NCI-H2196 (cell line): ENCODE results near the gene DNAJC7.
"Not testable (repeated sequence)": the region's sequence is repeated elsewhere in the genome, so short reads cannot be mapped to it uniquely, and the experiment has no call there.

ENCODE experiments used
- DNase-seq: peaks from one replicate; lab custom pipeline; 2025; ENCODE audit not compliant: unreplicated experiment; lab: John Stamatoyannopoulos, UW

Gene DNAJC7

DNA sequence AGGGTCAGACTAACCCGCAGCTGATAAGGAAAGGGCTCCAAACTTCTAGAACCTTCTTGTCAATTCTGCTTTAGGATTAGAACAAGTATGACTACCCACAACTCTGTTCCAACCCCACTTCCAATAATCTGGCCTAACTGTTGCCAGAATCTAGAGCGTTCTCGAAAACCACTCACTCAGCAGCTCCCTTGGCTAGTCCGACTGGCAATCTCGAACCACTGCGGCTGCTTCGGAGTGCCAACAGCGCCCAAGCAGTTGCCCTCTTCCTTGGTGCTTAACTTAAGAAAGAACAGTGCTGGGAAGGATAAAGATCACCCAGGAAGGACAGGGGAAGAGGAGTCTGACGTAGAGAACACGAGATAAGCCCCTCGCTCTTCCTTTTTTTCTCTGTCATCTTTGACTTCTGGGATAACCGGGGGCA is 818 bp downstream of the DNAJC7 start:
- DNase-seq = no peak

- not testable (repeated sequence) for DNase-seq
These were observed 3.5 kb downstream of the DNAJC7 start for GRCh38 chr17:42013740-42014139.

DNA sequence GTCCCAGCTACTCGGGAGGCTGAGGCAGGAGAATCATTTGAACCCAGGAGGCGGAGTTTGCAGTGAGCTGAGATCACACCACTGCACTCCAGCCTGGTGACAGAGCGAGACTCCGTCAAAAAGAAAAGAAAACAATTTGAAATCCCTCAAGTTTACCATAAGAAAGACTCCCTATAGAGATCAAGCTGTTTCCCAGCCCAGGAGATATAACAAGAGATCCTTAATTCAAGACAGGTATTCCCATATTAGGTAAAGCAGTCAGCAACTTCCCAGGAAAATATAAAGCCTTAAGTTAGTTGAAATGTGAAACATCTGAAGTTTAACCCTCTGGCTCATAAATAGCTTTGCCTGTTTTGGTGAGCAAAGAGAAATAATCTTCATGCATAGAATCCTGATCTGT is 4.9 kb downstream of the DNAJC7 start:
- DNase-seq = not testable (repeated sequence)

- no peak for DNase-seq
These were observed 6.2 kb downstream of the DNAJC7 start for GRCh38 chr17:42010898-42011516.

GRCh38 chr17:42010266-42010680 is 7.0 kb downstream of the DNAJC7 start:
- not testable (repeated sequence) for DNase-seq

GRCh38 chr17:42009170-42009569 is 8.1 kb downstream of the DNAJC7 start:
- no peak for DNase-seq

DNA sequence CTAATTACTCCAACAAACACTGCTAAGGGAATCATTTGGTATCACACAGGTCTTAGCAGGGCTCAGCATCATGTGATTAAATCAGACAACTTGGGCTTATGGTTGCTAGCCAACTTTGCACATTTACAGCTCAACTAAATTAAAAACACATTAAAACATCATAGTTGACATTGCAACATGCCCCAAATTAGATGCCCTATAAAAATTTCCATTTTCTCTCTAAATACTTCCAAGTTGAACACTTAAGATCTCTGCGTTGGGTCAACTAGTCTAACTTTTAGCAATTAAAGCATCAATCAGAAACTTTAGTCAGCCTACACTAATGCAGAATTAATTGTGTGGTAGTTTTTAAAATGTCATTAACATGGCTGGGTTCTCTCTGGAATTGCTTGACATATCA is 12.1 kb downstream of the DNAJC7 start:
- no peak for DNase-seq

DNA sequence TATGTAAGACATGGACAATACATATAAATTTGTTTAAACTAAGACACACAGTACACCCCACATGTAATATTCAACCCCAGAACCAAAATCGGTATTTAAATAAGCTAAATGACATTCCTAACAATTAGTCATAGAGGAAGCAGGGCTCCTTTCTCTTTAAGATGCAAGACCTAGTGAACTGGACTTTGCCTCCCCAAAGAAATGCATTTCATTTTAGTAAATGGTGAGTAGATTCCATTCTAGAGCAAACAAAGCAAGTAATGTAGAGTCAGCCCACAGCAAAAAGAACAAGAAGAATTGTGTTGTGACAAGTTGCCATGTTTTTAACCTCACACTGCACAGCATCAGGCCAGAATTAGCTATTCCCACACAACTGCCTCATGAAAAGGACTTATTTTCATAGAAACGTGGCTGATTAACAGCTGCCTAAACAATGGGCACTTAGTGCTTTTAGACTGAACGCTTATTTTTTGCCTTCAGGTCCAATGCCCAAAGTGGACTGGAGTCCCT is 14.4 kb downstream of the DNAJC7 start:
- DNase-seq = no peak

- DNase-seq = no peak
These were observed 15.0 kb downstream of the DNAJC7 start for GRCh38 chr17:42002175-42002791.

- DNase-seq = no peak
These were observed 15.5 kb downstream of the DNAJC7 start for GRCh38 chr17:42001729-42002128.

DNA sequence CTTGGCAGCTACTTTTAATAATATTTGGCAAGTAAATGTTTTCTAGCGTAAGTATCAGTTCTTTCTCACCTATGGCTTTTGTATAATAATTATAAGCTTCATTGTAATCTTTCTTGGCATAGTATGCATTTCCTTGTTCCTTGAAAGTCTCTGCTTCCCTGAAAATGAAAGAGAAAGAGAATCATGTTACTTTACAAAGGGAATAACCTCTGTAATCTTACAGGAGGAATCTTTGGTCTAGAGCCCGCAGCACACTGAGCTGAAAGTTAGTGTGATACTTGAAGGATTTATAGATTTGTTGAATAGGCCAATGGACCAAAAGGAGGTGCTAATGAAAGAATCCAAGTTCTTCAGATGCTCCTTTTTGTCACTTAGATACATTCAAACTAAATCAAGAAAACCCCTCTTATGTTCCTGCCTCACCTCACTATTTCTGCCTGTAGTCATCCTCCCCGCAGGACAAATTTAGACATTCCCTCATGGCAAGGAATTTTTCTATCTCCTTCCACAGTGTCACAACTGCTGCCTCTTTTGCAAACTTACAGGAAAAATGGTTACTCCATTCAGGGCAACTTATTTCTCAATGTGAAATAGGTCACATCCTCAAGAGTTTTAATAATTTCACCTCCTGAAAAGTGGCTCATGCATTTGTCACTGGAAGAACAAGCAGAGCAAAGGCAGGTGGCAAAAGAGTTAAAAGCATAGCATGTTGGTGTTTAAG is 16.7 kb downstream of the DNAJC7 start:
- no peak for DNase-seq

GRCh38 chr17:41998497-41998896 is 18.7 kb downstream of the DNAJC7 start:
- DNase-seq = no peak

DNA sequence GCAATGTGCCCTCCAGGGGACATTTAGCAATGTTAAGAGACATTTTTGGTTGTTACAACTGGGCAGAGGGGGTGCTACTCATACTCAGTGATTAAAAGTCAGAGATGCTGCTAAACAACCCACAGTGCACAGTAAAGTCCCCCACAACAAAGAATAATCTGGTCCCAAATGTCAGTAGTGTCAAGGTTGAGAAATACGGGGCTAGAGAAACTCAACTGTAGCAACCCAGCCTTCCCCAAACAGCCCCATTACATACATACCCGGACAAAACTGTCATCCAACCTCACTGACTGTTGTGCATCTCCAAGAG is 20.4 kb downstream of the DNAJC7 start:
- no peak for DNase-seq

DNA sequence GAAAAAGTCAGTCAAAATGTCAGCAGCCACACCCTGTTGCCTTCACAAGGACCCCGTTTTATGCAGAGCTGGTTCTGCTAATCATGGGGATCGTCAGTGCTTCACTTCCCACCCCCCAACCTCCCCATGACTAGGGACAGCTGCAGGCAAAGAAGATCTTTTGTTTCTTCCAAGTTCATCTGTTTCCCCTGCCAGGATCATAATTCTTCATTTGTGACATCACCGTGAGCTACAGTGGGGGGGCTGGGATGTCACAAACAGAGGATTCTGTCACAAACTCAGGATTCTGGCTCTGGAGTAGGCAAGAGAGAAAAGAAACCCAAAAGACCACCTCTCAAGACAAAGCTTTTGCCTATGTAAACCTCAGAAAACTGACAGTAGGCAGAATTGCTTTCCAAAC is 24.7 kb downstream of the DNAJC7 start:
- no peak for DNase-seq

DNA sequence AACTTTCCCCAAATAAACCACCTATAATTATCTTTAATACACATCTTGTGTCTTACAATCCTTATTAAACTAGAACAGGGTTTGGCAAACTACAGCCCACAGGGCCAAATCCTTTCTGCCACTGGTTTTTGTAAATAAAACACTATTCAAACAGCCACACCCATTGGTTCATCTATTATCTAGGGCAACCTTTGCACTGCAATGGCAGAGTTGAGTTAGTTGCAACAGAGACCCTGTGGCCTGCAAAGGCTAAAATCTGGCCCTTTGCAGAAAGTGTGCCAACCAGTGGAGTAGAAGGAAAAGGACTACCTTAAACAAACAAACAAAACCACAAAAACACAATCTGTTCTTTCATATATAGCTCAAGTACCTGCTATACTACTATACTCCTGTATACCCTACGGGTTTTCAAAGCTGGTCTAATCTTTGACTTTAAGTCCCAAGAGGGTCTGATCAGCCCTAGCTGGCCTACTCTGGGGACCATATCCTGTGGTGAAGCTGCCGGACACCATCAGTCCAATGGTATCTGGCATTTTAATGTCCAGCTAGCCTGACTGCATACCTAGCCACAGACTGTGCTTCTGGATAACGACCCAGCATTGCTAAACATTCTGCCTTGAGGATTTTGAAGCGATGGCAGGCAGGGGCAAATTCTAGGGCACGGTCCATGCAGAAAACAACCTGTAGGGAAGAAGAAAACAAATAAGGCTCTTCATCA is 27.4 kb downstream of the DNAJC7 start:
- DNase-seq = no peak

- no peak for DNase-seq
These were observed 28.8 kb downstream of the DNAJC7 start for GRCh38 chr17:41988418-41988817.

DNA sequence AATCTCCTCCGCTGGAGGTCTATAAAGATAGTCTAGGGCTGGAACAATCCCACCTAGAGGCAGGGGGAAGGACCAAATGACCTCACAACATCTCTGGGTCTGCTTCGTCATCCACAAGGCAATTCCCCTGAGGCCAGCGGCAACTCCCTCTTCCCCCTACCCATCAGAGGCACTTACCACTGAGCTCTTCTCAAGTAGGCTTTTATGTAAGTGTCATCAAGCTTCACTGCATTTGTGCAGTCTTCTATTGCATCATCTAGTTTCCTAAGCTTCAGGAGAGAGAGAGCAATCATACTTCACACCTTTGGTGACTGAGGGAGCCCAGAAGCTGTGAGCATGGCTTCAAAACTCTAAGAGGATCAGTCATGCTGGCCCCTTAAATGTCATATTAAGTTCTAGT is 29.6 kb downstream of the DNAJC7 start:
- DNase-seq = no peak

GRCh38 chr17:41986634-41987033 is 30.6 kb downstream of the DNAJC7 start:
- DNase-seq = no peak

DNA sequence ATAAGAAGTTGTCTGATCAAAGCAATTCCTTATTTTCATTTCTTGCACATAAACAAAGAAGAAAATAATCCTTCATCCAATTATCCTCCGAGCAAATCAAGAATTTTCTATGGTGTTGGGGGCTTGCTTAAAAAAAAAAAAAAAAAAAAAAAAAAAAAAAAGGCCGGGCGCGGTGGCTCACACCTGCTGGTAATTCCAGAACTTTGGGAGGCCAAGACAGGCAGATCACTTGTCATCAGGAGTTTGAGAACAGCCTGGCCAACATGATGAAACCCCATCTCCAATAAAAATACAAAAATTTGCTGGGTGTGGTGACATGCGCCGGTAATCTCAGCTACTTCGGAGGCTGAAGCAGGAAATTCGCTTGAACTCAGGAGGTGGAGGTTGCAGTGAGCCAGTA is 31.3 kb downstream of the DNAJC7 start:
- DNase-seq = no peak

DNA sequence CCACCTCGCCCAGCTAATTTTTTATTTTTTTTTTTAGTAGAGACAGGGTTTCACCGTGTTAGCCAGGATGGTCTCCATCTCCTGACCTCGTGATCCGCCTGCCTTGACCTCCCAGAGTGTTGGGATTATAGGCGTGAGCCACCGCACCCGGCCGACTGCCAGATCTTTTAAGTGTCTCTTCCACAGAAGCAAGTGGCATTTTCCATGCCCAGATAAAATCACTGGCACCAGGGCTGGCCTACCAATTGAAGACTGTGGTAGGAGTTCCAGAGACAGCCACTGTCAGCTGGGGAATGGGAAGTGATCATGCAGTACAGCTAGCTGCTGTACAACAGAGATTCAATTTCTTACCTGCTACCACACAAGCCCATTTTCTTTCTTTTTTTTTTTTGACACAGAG is 32.8 kb downstream of the DNAJC7 start:
- no peak for DNase-seq

GRCh38 chr17:41982026-41982760 is 35.0 kb downstream of the DNAJC7 start:
- DNase-seq = no peak
